ENCODE data around the gene WDR26. TPM values are rescaled to one million over a fixed set of nuclear protein-coding genes. Genes with fewer than 3 reads are reported as not detected.

The WDR26 gene
- total and polyA plus RNA-seq, 4 donors, result 30.0 to 180 (median 59.3) TPM

DNA sequence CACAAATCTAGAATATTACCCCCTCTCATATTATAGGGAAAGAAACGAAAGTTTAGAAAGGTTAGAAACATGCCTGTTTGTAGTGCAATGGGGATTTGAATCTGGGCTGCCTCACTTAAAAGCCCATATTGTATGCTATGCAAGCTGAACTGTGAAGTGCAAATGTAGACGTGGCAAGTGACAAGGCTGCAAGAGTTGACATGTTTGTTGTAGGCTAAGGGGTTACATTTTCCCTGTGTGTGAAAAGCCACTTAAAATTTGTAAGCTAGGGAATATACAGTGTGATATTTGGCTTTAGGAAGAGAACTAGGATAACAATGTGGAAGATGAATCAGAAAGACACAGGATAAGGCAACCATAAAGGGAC lies 29.0 kb downstream of the WDR26 start:
- TF ChIP-seq CTCF (IDR thresholded peaks at IDR 0.05; ENCODE audit: control extremely low read depth, extremely low read depth), result no peak
- peaks cover 18 to 49% (median 22%) of the 10 kb centered on the region in 4 donors for H3K36me3 ChIP-seq (ENCODE audit: control insufficient read depth in 4 of 4, insufficient read depth in 4 of 4, low read length in 4 of 4)

GRCh38 chr1:224404916-224405603 lies 29.5 kb downstream of the WDR26 start:
- no peak for DNase-seq
- Histone ChIP-seq H3K4me3 (no peak overlapping the region), H3K36me3 (ENCODE audit: control insufficient read depth in 4 of 4, insufficient read depth in 4 of 4, low read length in 4 of 4) (peaks cover 18 to 49% (median 21%) of the 10 kb centered on the region in 4 donors), H3K27ac (ENCODE audit: low read depth in 1 of 2, low read length in 1 of 2) (no peak overlapping the region), H3K4me1 (ENCODE audit: control insufficient read depth in 5 of 5, insufficient read depth in 5 of 5, low read length in 5 of 5) (no peaks in the 10 kb centered on the region), H3K27me3 (ENCODE audit: control insufficient read depth in 3 of 3, insufficient read depth in 3 of 3, low read length in 2 of 3) (no peaks in the 10 kb centered on the region), H3K9ac (ENCODE audit: insufficient read depth in 1 of 2, low read length in 2 of 2) (no peak overlapping the region), H3K9me3 (ENCODE audit: control insufficient read depth in 4 of 4, insufficient read depth in 3 of 4, low read length in 3 of 4) (no peaks in the 10 kb centered on the region)
- no peak for ATAC-seq (ENCODE audit: insufficient read depth, low FRiP score)
- TF ChIP-seq CTCF (IDR thresholded peaks at IDR 0.05; ENCODE audit: control extremely low read depth, extremely low read depth), result no peak
- 77 to 87% methylated on average over 3 of the region's 3 CpGs for WGBS, 2 donors

More for the DNA sequence above, 29.0 kb downstream of the WDR26 start:
- no peak overlapping the region for H3K27ac ChIP-seq (ENCODE audit: low read depth in 1 of 2, low read length in 1 of 2)
- DNase-seq (no peak), ATAC-seq (ENCODE audit: insufficient read depth, low FRiP score) (no peak)
- H3K9me3 ChIP-seq (ENCODE audit: control insufficient read depth in 4 of 4, insufficient read depth in 3 of 4, low read length in 3 of 4), result no peaks in the 10 kb centered on the region
- WGBS, 2 donors, result 95 to 97% methylated on average over 2 of the region's 2 CpGs
- no peaks in the 10 kb centered on the region for H3K4me1 ChIP-seq (ENCODE audit: control insufficient read depth in 5 of 5, insufficient read depth in 5 of 5, low read length in 5 of 5)
- H3K9ac ChIP-seq (ENCODE audit: insufficient read depth in 1 of 2, low read length in 2 of 2), result no peak overlapping the region
- no peaks in the 10 kb centered on the region for H3K27me3 ChIP-seq (ENCODE audit: control insufficient read depth in 3 of 3, insufficient read depth in 3 of 3, low read length in 2 of 3)
- no peak overlapping the region for H3K4me3 ChIP-seq

DNA sequence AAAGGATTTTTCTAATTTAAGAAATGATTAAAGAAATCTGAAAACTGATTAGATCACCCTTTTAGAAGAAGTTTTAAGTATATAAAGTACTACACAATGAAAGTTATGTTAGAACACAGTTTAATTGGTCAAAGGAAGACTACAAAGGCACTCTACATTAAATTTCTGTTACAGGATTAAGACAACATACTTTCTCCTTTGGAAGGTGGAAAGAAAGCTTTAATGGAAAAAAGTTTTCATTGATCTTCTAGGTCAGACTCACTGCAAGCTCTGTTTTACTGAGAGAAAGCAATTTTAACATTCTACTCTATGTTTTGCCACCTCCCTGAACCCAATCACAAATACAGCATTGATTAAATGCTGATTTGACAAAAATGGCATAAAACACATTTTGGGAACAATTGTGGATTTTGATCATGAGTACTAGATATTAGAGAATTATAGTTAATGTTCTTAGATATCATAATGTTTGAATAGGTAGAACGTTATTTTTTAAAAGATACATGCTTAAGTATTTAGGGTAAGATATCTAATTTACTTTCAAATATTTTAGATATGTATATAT lies 32.0 kb downstream of the WDR26 start:
- no peak for ATAC-seq (ENCODE audit: insufficient read depth, low FRiP score)
- no peak for TF ChIP-seq CTCF (IDR thresholded peaks at IDR 0.05; ENCODE audit: control extremely low read depth, extremely low read depth)
- no peak overlapping the region for H3K27ac ChIP-seq (ENCODE audit: low read depth in 1 of 2, low read length in 1 of 2)
- no peak for DNase-seq
- no peaks in the 10 kb centered on the region for H3K27me3 ChIP-seq (ENCODE audit: control insufficient read depth in 3 of 3, insufficient read depth in 3 of 3, low read length in 2 of 3)
- peaks cover 15 to 51% (median 25%) of the 10 kb centered on the region in 4 donors for H3K36me3 ChIP-seq (ENCODE audit: control insufficient read depth in 4 of 4, insufficient read depth in 4 of 4, low read length in 4 of 4)
- no peaks in the 10 kb centered on the region for H3K9me3 ChIP-seq (ENCODE audit: control insufficient read depth in 4 of 4, insufficient read depth in 3 of 4, low read length in 3 of 4)
- no peak overlapping the region for H3K9ac ChIP-seq (ENCODE audit: insufficient read depth in 1 of 2, low read length in 2 of 2)
- 91 to 95% methylated on average over 1 of the region's 1 CpG for WGBS, 2 donors
- H3K4me3 ChIP-seq, result no peak overlapping the region
- no peaks in the 10 kb centered on the region for H3K4me1 ChIP-seq (ENCODE audit: control insufficient read depth in 5 of 5, insufficient read depth in 5 of 5, low read length in 5 of 5)
